Progenitor cell of endocrine pancreas (in vitro differentiated cells): ENCODE results near the gene PLCB2. TPM values are rescaled to one million over a fixed set of nuclear protein-coding genes. Genes with fewer than 3 reads are reported as not detected.
A peak's percentile ranks its signal among the peaks of the same experiment; 100 is the strongest.

Experiments used
- DNase-seq: peaks from one replicate; pipeline ENCODE4 v3.0.0; 2021; ENCODE audit warnings: low spot score; ENCODE audit not compliant: unreplicated experiment
- H3K27ac Mint-ChIP-seq: 2 replicates; pipeline ENCODE4 v1.8.0; 2021; ENCODE audit warnings: mild to moderate bottlenecking, moderate library complexity, mixed read lengths
- H3K27me3 Mint-ChIP-seq: 2 replicates; pipeline ENCODE4 v1.8.0; 2021; ENCODE audit warnings: mixed read lengths
- H3K36me3 Mint-ChIP-seq: 2 replicates; pipeline ENCODE4 v1.8.0; 2022; ENCODE audit warnings: mixed read lengths; ENCODE audit not compliant: insufficient read depth
- H3K4me1 Mint-ChIP-seq: 2 replicates; pipeline ENCODE4 v1.8.0; 2021; ENCODE audit warnings: low read depth, mixed read lengths
- H3K4me3 Mint-ChIP-seq: 2 replicates; pipeline ENCODE4 v1.8.0; 2021; ENCODE audit warnings: low read depth, mild to moderate bottlenecking, moderate library complexity, mixed read lengths
- H3K9me3 Mint-ChIP-seq: 2 replicates; pipeline ENCODE4 v1.8.0; 2021; ENCODE audit warnings: low read depth, mixed read lengths
- total RNA-seq: library from RNA; stranded (reverse); gene quantifications from 2 replicates; pipeline ENCODE4 v1.2.1, GENCODE V29; 2021
- TF ChIP-seq, protein P1 (sequence below): fragments of 200-600 bp; sonication (generic); IDR thresholded peaks from one replicate; pipeline ENCODE4 v1.5.0; 2021; ENCODE audit warnings: antibody characterized with exemption, mild to moderate bottlenecking; ENCODE audit not compliant: unreplicated experiment

The PLCB2 gene
- total RNA-seq, 1 donor from 2014 or later, result 2.5 TPM

DNA sequence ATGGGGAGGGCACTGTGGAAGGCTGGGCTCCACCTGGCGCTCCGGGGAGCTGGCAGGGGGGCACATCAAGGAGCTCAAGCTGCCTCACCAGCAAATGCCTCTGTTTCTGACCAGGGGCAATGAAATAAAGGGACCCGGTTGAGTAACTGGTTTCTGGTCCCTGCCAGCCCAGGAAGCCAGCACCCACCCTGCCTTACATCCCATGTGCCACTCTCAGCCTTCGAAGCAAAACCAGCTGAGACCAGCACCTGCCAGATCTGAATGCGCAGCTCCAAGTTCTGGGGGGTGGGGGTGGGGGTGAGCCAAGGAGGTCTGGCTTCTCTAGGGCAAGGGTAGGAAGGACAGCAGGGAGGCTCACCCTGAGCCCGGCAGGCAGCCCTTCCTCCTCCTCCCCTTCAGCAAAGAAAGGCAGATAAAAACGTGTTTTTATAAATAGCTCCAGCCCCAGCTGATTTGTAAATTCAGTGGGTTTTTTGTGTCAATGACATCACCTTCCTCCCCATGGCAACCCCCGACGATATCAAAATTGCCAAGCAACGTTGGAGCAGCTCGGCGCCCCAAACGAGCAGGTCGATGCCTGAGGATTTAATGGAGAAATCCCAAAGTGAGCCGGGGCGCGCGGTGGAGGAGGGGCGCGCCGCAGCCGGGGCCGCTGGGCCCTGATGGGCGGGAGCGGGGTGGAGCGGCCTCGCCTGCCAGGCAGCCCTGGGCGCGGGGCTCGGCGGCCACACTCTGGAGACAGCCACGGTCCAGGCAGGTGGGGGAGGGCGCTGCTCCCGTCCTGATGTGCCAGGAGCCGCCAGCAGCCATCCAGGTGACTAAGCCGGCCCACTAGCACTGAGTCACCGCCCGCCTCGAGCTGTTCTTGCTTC, 69.0 kb downstream of the PLCB2 start, which contains the start of gene PAK6:
Gene PAK6 (plus strand): TSS at position 532 of the 872 bp plus-strand sequence. CDS start 25,723 bp downstream, outside the sequence.
- peak; percentile 61 for DNase-seq
- H3K36me3 Mint-ChIP-seq, result no peaks in the 10 kb centered on the region
- H3K27me3 Mint-ChIP-seq, result peaks cover 9% of the 10 kb centered on the region
- peaks cover 9% of the 10 kb centered on the region for H3K4me1 Mint-ChIP-seq
- TF ChIP-seq, protein P1, sequence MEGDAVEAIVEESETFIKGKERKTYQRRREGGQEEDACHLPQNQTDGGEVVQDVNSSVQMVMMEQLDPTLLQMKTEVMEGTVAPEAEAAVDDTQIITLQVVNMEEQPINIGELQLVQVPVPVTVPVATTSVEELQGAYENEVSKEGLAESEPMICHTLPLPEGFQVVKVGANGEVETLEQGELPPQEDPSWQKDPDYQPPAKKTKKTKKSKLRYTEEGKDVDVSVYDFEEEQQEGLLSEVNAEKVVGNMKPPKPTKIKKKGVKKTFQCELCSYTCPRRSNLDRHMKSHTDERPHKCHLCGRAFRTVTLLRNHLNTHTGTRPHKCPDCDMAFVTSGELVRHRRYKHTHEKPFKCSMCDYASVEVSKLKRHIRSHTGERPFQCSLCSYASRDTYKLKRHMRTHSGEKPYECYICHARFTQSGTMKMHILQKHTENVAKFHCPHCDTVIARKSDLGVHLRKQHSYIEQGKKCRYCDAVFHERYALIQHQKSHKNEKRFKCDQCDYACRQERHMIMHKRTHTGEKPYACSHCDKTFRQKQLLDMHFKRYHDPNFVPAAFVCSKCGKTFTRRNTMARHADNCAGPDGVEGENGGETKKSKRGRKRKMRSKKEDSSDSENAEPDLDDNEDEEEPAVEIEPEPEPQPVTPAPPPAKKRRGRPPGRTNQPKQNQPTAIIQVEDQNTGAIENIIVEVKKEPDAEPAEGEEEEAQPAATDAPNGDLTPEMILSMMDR, result no peak
- H3K27ac Mint-ChIP-seq, result peak within 1 kb of the TSS; percentile 56
- H3K9me3 Mint-ChIP-seq, result no peaks in the 10 kb centered on the region
- peak within 1 kb of the TSS; percentile 64 for H3K4me3 Mint-ChIP-seq

Other genes with a start within 250 kb of the PLCB2 start
- gene BMF, start 199.1 kb downstream of the PLCB2 start, total RNA-seq, result 128 and 129 TPM in 2 replicates
- 40.1 and 42.6 TPM in 2 replicates for gene BUB1B, start 146.9 kb downstream of the PLCB2 start, total RNA-seq
- 13.2 and 13.8 TPM in 2 replicates for gene PAK6, start 68.9 kb downstream of the PLCB2 start, total RNA-seq
- gene ANKRD63, start 24.9 kb downstream of the PLCB2 start, total RNA-seq, result not detected in 2 replicates
- gene INAFM2, start 15.8 kb upstream of the PLCB2 start, total RNA-seq, result 12.9 and 14.9 TPM in 2 replicates
- gene CCDC9B, start 33.0 kb upstream of the PLCB2 start, total RNA-seq, result 0.07 and 0.11 TPM in 2 replicates
- gene PHGR1, start 43.1 kb upstream of the PLCB2 start, total RNA-seq, result 0.79 TPM in 1 of 2 replicates, not detected in the other
- gene DISP2, start 50.3 kb upstream of the PLCB2 start, total RNA-seq, result 1.0 and 3.2 TPM in 2 replicates
- 44.8 and 46.2 TPM in 2 replicates for gene KNSTRN, start 74.8 kb upstream of the PLCB2 start, total RNA-seq
- gene IVD, start 97.9 kb upstream of the PLCB2 start, total RNA-seq, result 82.0 and 93.0 TPM in 2 replicates
- gene BAHD1, start 133.0 kb upstream of the PLCB2 start, total RNA-seq, result 24.1 and 24.3 TPM in 2 replicates
- 29.1 and 29.3 TPM in 2 replicates for gene CHST14, start 163.0 kb upstream of the PLCB2 start, total RNA-seq